HepG2 (cell line): ENCODE data around the gene MKNK1. TPM values are rescaled to one million over a fixed set of nuclear protein-coding genes. Genes with fewer than 3 reads are reported as not detected.

ENCODE experiments used
- ATAC-seq: fragments of 200-7000 bp; cut with Tn5 transposase; 3 replicates; pipeline ENCODE4 v1.9.1; 2020; ENCODE audit warnings: mild to moderate bottlenecking, moderate library complexity
- BruUV-seq: library from RNA; stranded (reverse); fragments of 400-500 nt; replicated peaks from 2 replicates; lab custom pipeline; 2021; lab: Mats Ljungman, UMichigan
- CTCF ChIA-PET: fragments of 300-600 bp; formaldehyde crosslinking; extraction: SDS; loops from one replicate; lab custom pipeline; 2021; ENCODE audit warnings: low total read pairs, inconsistent platforms, low intra/inter-chr PET ratio; lab: Yijun Ruan, JAX
- POLR2A ChIA-PET: fragments of 350-600 bp; sonication (Branson Sonifier 250); formaldehyde crosslinking; loops from one replicate; lab custom pipeline; 2020; ENCODE audit warnings: antibody characterized with exemption, inconsistent platforms; lab: Yijun Ruan, JAX
- DNase-seq: peaks from one replicate; pipeline ENCODE4 v3.0.0-alpha.2; 2015; ENCODE audit warnings: low spot score
- FAIRE-seq: peaks from 3 replicates; lab custom pipeline; 2011; peaks lifted over from hg19 to GRCh38; lab: Jason Lieb, UNC
- H2AFZ ChIP-seq: one replicate; pipeline ENCODE4 v1.6.1; 2011; ENCODE audit warnings: low read length, inconsistent platforms
- H3K27ac ChIP-seq: fragments of 300-600 bp; 3 replicates; pipeline ENCODE4 v1.8.0; 2011; ENCODE audit warnings: mixed run types, mild to moderate bottlenecking, mixed read lengths, low read length, inconsistent platforms; ENCODE audit not compliant: insufficient read depth; ENCODE audit errors: extremely low read length
- H3K27me3 ChIP-seq, 2 experiments: fragments of 200-600 bp in 1 of 2; 2 replicates in 1 of 2; 3 replicates in 1 of 2; pipeline versions ENCODE4 v1.6.0 to v1.8.0; 2011; ENCODE audit warnings: low read length in 2 of 2, mild to moderate bottlenecking in 2 of 2, moderate library complexity in 2 of 2, inconsistent platforms in 1 of 2; ENCODE audit not compliant: insufficient read depth in 2 of 2, control insufficient read depth in 1 of 2
- H3K36me3 ChIP-seq, 2 experiments: fragments of 200-600 bp in 1 of 2; replicated peaks in 1 of 2; 2 replicates in 1 of 2; 3 replicates in 1 of 2; pipeline versions ENCODE4 v1.5.1 to v1.8.0; 2011; ENCODE audit warnings: low read length in 2 of 2, inconsistent platforms in 1 of 2; ENCODE audit not compliant: insufficient read depth in 2 of 2, control insufficient read depth in 1 of 2
- H3K4me1 ChIP-seq: 2 replicates; pipeline ENCODE4 v1.5.1; 2012; ENCODE audit warnings: low read length, inconsistent platforms; ENCODE audit not compliant: insufficient read depth
- H3K4me2 ChIP-seq: 2 replicates; pipeline ENCODE4 v1.6.0; 2011; ENCODE audit warnings: low read depth, low read length, inconsistent platforms
- H3K4me3 ChIP-seq, 3 experiments: fragments of 200-600 bp in 1 of 3; sonication (generic), shearing (Covaris generic) in 1 of 3; replicated peaks in 1 of 3; 2 replicates each; pipeline ENCODE4 v1.5.1; 2011 to 2016; ENCODE audit warnings: low read length in 3 of 3, inconsistent platforms in 2 of 3, low read depth in 2 of 3, mild to moderate bottlenecking in 2 of 3, control low read depth in 1 of 3, mixed read lengths in 1 of 3; ENCODE audit not compliant: insufficient read depth in 1 of 3
- H3K79me2 ChIP-seq: one replicate; pipeline ENCODE4 v1.6.1; 2011; ENCODE audit warnings: low read length, inconsistent platforms; ENCODE audit not compliant: insufficient read depth
- H3K9ac ChIP-seq: 2 replicates; pipeline ENCODE4 v1.6.0; 2011; ENCODE audit warnings: mild to moderate bottlenecking, low read depth, low read length, inconsistent platforms; ENCODE audit not compliant: insufficient read depth
- H3K9me3 ChIP-seq: 2 replicates; pipeline ENCODE4 v1.5.1; 2012; ENCODE audit warnings: mild to moderate bottlenecking, low read length
- H4K20me1 ChIP-seq: 2 replicates; pipeline ENCODE4 v1.6.0; 2011; ENCODE audit warnings: inconsistent platforms, mild to moderate bottlenecking, low read length, moderate library complexity; ENCODE audit not compliant: insufficient read depth
- ERF ChIP-seq: IDR thresholded peaks from 2 replicates; pipeline ENCODE4 v1.6.1; 2018; ENCODE audit warnings: missing biosample characterization, missing genetic modification reagents
- GFI1 ChIP-seq: sonication (generic); formaldehyde crosslinking; IDR thresholded peaks from 2 replicates; pipeline ENCODE4 v1.5.0; 2020; ENCODE audit warnings: missing genetic modification reagents, mild to moderate bottlenecking, borderline replicate concordance
- KLF16 ChIP-seq, 2 experiments: sonication (generic) in 1 of 2; formaldehyde crosslinking in 1 of 2; IDR thresholded peaks; 2 replicates each; pipeline versions ENCODE4 v1.6.1 to v1.8.0; 2016 to 2023; ENCODE audit warnings: missing genetic modification reagents in 2 of 2, missing compliant biosample characterization in 1 of 2
- NR2F6 ChIP-seq, 2 experiments: IDR thresholded peaks; 2 replicates each; pipeline ENCODE4 v1.6.1; 2016; ENCODE audit warnings: antibody characterized with exemption in 1 of 2, mild to moderate bottlenecking in 1 of 2
- SMARCE1 ChIP-seq: fragments of 450-650 bp; IDR thresholded peaks from 2 replicates; pipeline ENCODE4 v1.6.1; 2017; ENCODE audit warnings: borderline replicate concordance
- ZNF350 ChIP-seq: sonication (generic); formaldehyde crosslinking; IDR thresholded peaks from 2 replicates; pipeline ENCODE4 v1.4.0; 2020; ENCODE audit warnings: mild to moderate bottlenecking, low read depth, missing genetic modification reagents, borderline replicate concordance
- ZNF746 ChIP-seq: sonication (generic); formaldehyde crosslinking; IDR thresholded peaks from 2 replicates; pipeline ENCODE4 v1.8.0; 2022; ENCODE audit warnings: mild to moderate bottlenecking, missing genetic modification reagents
- ZNF792 ChIP-seq: IDR thresholded peaks from 2 replicates; pipeline ENCODE4 v1.6.1; 2016
- WGBS: methylation state at CpG from one replicate; pipeline ENCODE4 v1.1.6; 2017; ENCODE audit warnings: low lambda C conversion rate; 5-methylcytosine and 5-hydroxymethylcytosine counted together
- in situ Hi-C: cut with HindIII; loops from 2 replicates; pipeline ENCODE4 v1.10.0; 2017; ENCODE audit warnings: low pct_unique_long_range_greater_than_20kb; ENCODE audit not compliant: extremely low pct_ligation_motif_present
- intact Hi-C: fragments of 100-400 bp; cut with micrococcal nuclease; formaldehyde crosslinking; loops from one replicate; pipeline ENCODE4 v1.10.0; 2022; ENCODE audit not compliant: unreplicated experiment
- polyA plus RNA-seq, 8 experiments: library from polyadenylated mRNA; depleted of rRNA in 3 of 8; stranded (reverse) in 7 of 8; unstranded in 1 of 8; fragments of >200 nt; fragmentation: Illumina TruSeq in 4 of 8; extraction: Trizol in 4 of 8; gene quantifications; 2 replicates each; pipeline versions ENCODE4 v1.2.1 to v1.2.3, GENCODE V29; 2011 to 2016; ENCODE audit warnings: low read depth in 4 of 8, missing spikeins in 1 of 8, mixed read lengths in 1 of 8; ENCODE audit not compliant: insufficient read depth in 1 of 8
- total RNA-seq, 5 experiments: library from RNA; depleted of rRNA; stranded (reverse); fragments of >200 nt; fragmentation: Illumina TruSeq; extraction: Trizol; gene quantifications; 2 replicates each; pipeline ENCODE4 v1.2.3, GENCODE V29; 2016; ENCODE audit warnings: low read depth in 1 of 5
- TF ChIP-seq, protein P1 (sequence below): sonication (generic); IDR thresholded peaks from 2 replicates; pipeline ENCODE4 v1.6.1; 2016; ENCODE audit warnings: low read depth, borderline replicate concordance

The MKNK1 gene
- total and polyA plus RNA-seq, 2 of the 13 experiments (the other 11 are each of a cell fraction or from before 2014, with no cell fraction given) = 18.5 to 24.1 TPM

DNA sequence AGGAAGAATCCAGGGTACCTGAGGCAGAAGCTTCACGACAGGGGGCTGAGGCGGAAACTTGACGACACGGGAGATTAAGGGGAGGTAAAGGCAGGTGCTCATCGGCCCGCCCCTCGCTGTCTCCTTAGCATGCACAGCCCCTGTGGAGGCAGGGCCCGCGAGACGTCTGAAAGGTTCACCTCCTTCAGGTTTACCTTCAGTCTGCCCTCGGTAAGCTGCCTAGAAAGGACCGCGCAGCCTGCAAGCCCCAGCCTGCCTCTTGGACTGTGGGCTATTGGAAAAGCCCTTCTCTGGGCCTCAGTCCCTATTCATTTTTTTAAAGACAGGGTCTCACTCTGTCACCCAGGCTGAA lies 81.1 kb downstream of the MKNK1 start:
- no peak overlapping the region for H2AFZ ChIP-seq
- in situ Hi-C loops = no loop called here
- 57% methylated on average over 7 of the region's 13 CpGs for WGBS
- no peaks in the 10 kb centered on the region for H3K79me2 ChIP-seq
- H3K4me1 ChIP-seq = peaks cover 35% of the 10 kb centered on the region
- CTCF ChIA-PET = no interaction called here
- intact Hi-C loops = no loop called here
- DNase-seq = no peak
- H4K20me1 ChIP-seq = peaks cover 8% of the 10 kb centered on the region
- no peak overlapping the region for H3K27ac ChIP-seq
- H3K4me3 ChIP-seq = no peak overlapping the region
- H3K4me2 ChIP-seq = no peak overlapping the region
- BruUV-seq = no TSS peak
- H3K9me3 ChIP-seq = no peaks in the 10 kb centered on the region
- POLR2A ChIA-PET = no interaction called here
- H3K27me3 ChIP-seq = peaks cover 2 to 43% of the 10 kb centered on the region in 2 experiments; a peak in 3 of 5 replicates
- H3K36me3 ChIP-seq = no peaks in the 10 kb centered on the region
- no peak for FAIRE-seq
- TF ChIP-seq, protein P1, sequence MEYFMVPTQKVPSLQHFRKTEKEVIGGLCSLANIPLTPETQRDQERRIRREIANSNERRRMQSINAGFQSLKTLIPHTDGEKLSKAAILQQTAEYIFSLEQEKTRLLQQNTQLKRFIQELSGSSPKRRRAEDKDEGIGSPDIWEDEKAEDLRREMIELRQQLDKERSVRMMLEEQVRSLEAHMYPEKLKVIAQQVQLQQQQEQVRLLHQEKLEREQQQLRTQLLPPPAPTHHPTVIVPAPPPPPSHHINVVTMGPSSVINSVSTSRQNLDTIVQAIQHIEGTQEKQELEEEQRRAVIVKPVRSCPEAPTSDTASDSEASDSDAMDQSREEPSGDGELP = no peak
- TF ChIP-seq GFI1 (CRISPR knock-in tag) (no peak), ZNF792 (CRISPR knock-in tag) (no peak), ZNF746 (no peak), NR2F6 (IDR thresholded peaks at IDR 0.05) (no peak), NR2F6 (CRISPR knock-in tag; IDR thresholded peaks at IDR 0.05) (no peak), SMARCE1 (no peak), ZNF350 (CRISPR knock-in tag) (no peak), ERF (no peak), KLF16 (CRISPR knock-in tag; IDR thresholded peaks at IDR 0.05) (no peak)
- ATAC-seq = no peak
- no peak overlapping the region for H3K9ac ChIP-seq
